NCI-H2196 treated with DMSO at 0.1 percent for 48 hours (cell line): ENCODE results near the gene PTPMT1.
A peak's percentile ranks its signal among the peaks of the same experiment; 100 is the strongest.
"Not testable (repeated sequence)": the region's sequence is repeated elsewhere in the genome, so short reads cannot be mapped to it uniquely, and the experiment has no call there.

Source experiments
- DNase-seq: peaks from one replicate; lab custom pipeline; 2025; ENCODE audit not compliant: unreplicated experiment; lab: John Stamatoyannopoulos, UW

PTPMT1 gene

GRCh38 chr11:47545298-47545697 lies 20.1 kb upstream of the PTPMT1 start:
- DNase-seq, result no peak

- not testable (repeated sequence) for DNase-seq
Observed at GRCh38 chr11:47546274-47546673, 19.1 kb upstream of the PTPMT1 start.

GRCh38 chr11:47550288-47551047 lies 14.9 kb upstream of the PTPMT1 start:
- no peak for DNase-seq

- no peak for DNase-seq
Observed at GRCh38 chr11:47551086-47551485, 14.3 kb upstream of the PTPMT1 start.

GRCh38 chr11:47552056-47552565 lies 13.3 kb upstream of the PTPMT1 start:
- DNase-seq, result no peak

- peak; percentile 87 for DNase-seq
Observed at GRCh38 chr11:47552566-47553405, 12.6 kb upstream of the PTPMT1 start, which contains the start of gene CELF1. Gene CELF1, minus strand, starts transcription at chr11:47553132. Its CDS starts 53,609 bp downstream, at chr11:47499523.

- no peak for DNase-seq
Observed at GRCh38 chr11:47553406-47553743, 12.0 kb upstream of the PTPMT1 start.

GRCh38 chr11:47557004-47557403 lies 8.4 kb upstream of the PTPMT1 start:
- not testable (repeated sequence) for DNase-seq

- DNase-seq, result no peak
Observed at GRCh38 chr11:47558695-47559094, 6.7 kb upstream of the PTPMT1 start.

- no peak for DNase-seq
Observed at GRCh38 chr11:47560426-47560825, 5.0 kb upstream of the PTPMT1 start.

- not testable (repeated sequence) for DNase-seq
Observed at GRCh38 chr11:47562393-47562792, 3.0 kb upstream of the PTPMT1 start.

- not testable (repeated sequence) for DNase-seq
Observed at GRCh38 chr11:47564366-47564765, 1.0 kb upstream of the PTPMT1 start.

- no peak for DNase-seq
Observed at GRCh38 chr11:47564933-47565339, 463 bp upstream of the PTPMT1 start.

GRCh38 chr11:47566149-47566698 lies 825 bp downstream of the PTPMT1 start:
- DNase-seq, result no peak

- DNase-seq, result no peak
Observed at GRCh38 chr11:47569646-47570045, 4.2 kb downstream of the PTPMT1 start.

GRCh38 chr11:47570651-47571356 lies 5.4 kb downstream of the PTPMT1 start:
- DNase-seq, result no peak

GRCh38 chr11:47571357-47571729 lies 5.9 kb downstream of the PTPMT1 start:
- no peak for DNase-seq

- no peak for DNase-seq
Observed at GRCh38 chr11:47571895-47572294, 6.5 kb downstream of the PTPMT1 start.

- DNase-seq, result no peak
Observed at GRCh38 chr11:47572715-47573255, 7.4 kb downstream of the PTPMT1 start.

GRCh38 chr11:47573321-47573720 lies 7.9 kb downstream of the PTPMT1 start:
- DNase-seq, result no peak
